HG02943 (cell line): ENCODE measurements around the gene TUBA3D.
"Not testable (repeated sequence)": the region's sequence is repeated elsewhere in the genome, so short reads cannot be mapped to it uniquely, and the experiment has no call there.

Source experiments
- ATAC-seq: cut with Tn5 transposase; IDR thresholded peaks from one replicate; pipeline ENCODE4 v1.9.1; 2021; ENCODE audit warnings: mild to moderate bottlenecking, low read depth, moderate library complexity; ENCODE audit not compliant: unreplicated experiment

Gene TUBA3D

GRCh38 chr2:131475831-131476230 lies at the start of gene TUBA3D:
Gene TUBA3D (plus strand): TSS chr2:131476119. CDS start chr2:131476200, 81 bp downstream.
- ATAC-seq, result no peak

- ATAC-seq, result no peak
These were observed 49.2 kb upstream of the TUBA3D start for GRCh38 chr2:131426727-131427126.

GRCh38 chr2:131431336-131431735 lies 44.6 kb upstream of the TUBA3D start:
- ATAC-seq, result no peak

- not testable (repeated sequence) for ATAC-seq
These were observed 35.0 kb upstream of the TUBA3D start for GRCh38 chr2:131440742-131441468.

- not testable (repeated sequence) for ATAC-seq
These were observed 31.0 kb upstream of the TUBA3D start for GRCh38 chr2:131444736-131445514.

GRCh38 chr2:131445515-131445797 lies 30.5 kb upstream of the TUBA3D start:
- not testable (repeated sequence) for ATAC-seq

GRCh38 chr2:131445896-131446295 lies 30.0 kb upstream of the TUBA3D start:
- no peak for ATAC-seq

- not testable (repeated sequence) for ATAC-seq
These were observed 27.9 kb upstream of the TUBA3D start for GRCh38 chr2:131447981-131448380.

GRCh38 chr2:131451265-131451949 lies 24.5 kb upstream of the TUBA3D start:
- not testable (repeated sequence) for ATAC-seq

- ATAC-seq, result not testable (repeated sequence)
These were observed 21.0 kb upstream of the TUBA3D start for GRCh38 chr2:131454914-131455313.

GRCh38 chr2:131467722-131468121 lies 8.2 kb upstream of the TUBA3D start:
- ATAC-seq, result not testable (repeated sequence)

GRCh38 chr2:131470944-131471343 lies 5.0 kb upstream of the TUBA3D start:
- ATAC-seq, result not testable (repeated sequence)

- not testable (repeated sequence) for ATAC-seq
These were observed 4.3 kb upstream of the TUBA3D start for GRCh38 chr2:131471624-131472023.

- ATAC-seq, result not testable (repeated sequence)
These were observed 2.7 kb upstream of the TUBA3D start for GRCh38 chr2:131473266-131473665.

- not testable (repeated sequence) for ATAC-seq
These were observed 444 bp downstream of the TUBA3D start for GRCh38 chr2:131476363-131476762.

GRCh38 chr2:131477227-131477626 lies 1.3 kb downstream of the TUBA3D start:
- not testable (repeated sequence) for ATAC-seq

GRCh38 chr2:131478074-131478849 lies 2.3 kb downstream of the TUBA3D start:
- ATAC-seq, result not testable (repeated sequence)

GRCh38 chr2:131478850-131479461 lies 3.0 kb downstream of the TUBA3D start:
- not testable (repeated sequence) for ATAC-seq

GRCh38 chr2:131480351-131480750 lies 4.4 kb downstream of the TUBA3D start:
- ATAC-seq, result not testable (repeated sequence)
